ENCODE results near the gene ARHGAP45.
A peak's percentile ranks its signal among the peaks of the same experiment; 100 is the strongest.

ARHGAP45 gene

GRCh38 chr19:1087813-1088415 lies 20.9 kb downstream of the ARHGAP45 start:
- DNase-seq: no peak

- DNase-seq: no peak
These were observed 21.5 kb downstream of the ARHGAP45 start for GRCh38 chr19:1088416-1089010.

- no peak for DNase-seq
These were observed 22.3 kb downstream of the ARHGAP45 start for GRCh38 chr19:1089126-1089771.

- no peak for DNase-seq
These were observed 22.9 kb downstream of the ARHGAP45 start for GRCh38 chr19:1089891-1090290.

DNA sequence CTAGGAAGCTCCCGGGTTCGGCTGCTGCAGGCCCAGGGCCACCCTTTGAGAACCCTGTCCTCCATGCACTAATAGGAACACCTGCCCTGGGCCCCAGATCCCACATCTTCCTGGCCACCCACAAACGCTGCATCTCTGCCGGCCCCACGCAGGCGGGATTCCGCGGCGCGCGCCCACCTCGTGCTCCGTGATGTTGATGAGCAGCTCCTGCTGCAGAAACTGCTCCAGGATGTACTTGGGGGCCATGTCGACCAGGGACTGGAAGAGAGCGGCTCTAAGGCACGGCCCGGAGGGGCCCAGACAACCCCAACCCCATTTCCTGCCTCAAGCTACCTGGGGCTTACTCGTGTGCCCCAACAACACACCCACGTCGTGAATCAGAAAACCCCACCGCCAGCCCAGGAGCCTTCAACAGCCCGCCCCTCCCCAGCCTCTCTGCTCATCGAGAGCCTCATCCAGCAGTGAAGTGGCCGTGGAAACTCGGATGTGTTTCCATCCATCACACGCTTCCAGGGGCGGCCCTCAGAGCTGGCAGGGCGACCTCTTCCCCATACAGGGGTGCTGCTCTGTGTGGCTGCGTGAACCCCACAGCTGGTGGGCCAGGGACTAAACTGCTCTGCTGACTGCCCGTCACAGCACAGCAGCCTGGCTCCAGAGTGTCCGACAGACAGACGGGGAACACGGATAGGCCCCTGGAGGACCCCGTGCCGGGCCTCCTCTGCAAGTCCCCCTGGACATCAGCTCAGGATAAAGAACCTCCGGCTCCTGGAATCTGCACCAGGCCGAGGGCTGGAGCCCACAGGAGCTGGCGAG lies 24.0 kb downstream of the ARHGAP45 start:
- no peak for DNase-seq

DNA sequence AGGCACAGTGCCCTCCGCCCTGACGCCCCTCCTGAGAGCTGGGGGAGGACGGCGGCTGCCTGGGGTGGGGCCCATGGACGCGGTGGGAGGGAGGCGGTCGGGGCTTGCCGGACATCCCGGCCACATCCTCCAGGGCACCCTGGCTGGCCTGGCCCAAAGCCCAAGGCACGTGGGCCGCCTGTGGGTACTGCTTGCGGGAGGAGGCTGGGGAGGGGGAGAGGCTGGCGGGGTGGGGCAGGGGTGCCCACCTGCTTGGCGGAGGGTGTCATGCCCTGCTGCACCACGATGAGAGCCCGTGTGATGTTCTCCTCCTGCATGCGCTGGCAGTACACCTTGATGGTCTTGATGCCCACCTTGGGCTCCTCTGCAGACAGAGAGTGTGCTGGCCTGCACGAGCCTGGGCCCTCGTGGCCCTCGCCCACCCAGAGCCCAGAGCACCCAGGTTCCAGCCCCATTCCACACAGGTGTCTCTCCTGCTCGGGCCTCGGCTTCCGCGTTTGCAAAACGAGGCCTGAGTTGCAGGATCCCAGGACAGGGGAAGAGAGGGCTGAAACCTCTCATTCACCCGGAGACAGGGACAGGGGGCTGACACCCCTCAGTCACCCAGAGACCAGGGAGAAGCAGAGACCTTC lies 24.7 kb downstream of the ARHGAP45 start:
- no peak for DNase-seq

DNA sequence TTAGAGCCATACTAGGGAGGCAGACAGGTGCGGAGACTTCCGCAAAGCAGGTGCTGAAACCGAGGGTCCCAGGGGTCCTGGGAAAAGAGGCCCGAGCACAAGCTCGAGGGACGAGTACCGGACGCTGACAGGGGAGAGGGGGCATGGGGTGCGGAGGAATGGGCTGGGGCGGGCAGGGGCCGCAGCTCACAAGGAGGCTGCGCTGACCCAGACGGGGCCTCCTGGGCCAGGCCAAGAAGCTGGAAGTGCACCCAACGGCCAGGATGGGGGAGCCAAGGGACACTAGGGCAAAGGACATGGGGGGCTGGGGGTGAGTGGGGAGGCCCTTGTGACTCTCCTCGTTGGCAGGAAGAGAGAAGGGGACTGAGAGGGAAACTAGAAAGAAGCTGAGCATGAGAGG lies 26.4 kb downstream of the ARHGAP45 start:
- DNase-seq: no peak

DNA sequence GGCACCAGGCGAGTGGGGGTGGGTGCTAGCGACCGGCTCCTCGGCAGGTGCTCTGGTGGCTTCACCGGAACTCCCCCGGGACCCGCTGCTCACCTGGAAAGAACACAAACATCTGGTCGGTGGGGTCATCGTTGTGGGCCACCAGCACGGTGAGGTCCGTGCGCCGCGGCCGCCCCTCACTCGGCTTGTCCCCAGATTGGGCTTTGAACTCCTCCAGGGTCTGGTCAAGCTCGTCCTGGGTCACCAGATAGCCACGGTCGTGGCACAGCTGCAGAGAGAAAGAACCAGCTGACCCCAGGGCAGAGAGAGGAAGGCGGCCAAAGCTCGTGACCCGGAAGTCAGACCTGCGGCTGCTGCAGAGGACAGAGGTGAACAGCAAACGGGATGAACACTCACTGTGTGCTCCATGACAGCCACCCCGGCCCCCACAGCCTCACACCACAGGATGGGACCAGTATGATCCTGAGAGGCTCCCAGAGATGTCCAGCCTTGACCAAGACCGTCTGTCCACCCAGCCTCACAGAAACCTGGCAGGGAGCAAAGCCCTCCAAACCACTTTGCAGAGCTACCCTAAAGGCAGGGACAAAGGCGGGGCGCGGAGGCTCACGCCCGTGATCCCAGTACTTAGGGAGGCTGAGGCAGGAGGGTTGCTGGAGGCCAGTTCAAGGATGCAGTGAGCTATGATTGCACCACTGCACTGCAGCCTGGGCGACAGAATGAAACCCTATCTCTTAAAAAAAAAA lies 27.0 kb downstream of the ARHGAP45 start:
- no peak for DNase-seq

DNA sequence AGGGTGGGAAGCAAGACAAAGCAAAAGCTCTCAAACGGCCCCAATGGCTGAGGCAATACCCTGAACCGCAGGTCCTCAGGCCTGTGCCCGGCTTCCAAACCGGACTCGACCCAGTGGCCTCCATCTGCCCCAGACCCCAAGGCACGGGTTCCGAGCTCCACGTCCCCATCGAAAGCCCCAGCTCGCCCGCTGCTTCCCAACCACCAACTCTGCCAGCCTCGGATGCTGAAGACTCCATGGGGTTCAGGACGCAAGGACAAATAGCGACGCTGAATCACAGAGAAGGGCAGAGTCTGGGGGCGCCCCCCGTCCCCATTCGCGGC lies 27.6 kb downstream of the ARHGAP45 start:
- DNase-seq: no peak

DNA sequence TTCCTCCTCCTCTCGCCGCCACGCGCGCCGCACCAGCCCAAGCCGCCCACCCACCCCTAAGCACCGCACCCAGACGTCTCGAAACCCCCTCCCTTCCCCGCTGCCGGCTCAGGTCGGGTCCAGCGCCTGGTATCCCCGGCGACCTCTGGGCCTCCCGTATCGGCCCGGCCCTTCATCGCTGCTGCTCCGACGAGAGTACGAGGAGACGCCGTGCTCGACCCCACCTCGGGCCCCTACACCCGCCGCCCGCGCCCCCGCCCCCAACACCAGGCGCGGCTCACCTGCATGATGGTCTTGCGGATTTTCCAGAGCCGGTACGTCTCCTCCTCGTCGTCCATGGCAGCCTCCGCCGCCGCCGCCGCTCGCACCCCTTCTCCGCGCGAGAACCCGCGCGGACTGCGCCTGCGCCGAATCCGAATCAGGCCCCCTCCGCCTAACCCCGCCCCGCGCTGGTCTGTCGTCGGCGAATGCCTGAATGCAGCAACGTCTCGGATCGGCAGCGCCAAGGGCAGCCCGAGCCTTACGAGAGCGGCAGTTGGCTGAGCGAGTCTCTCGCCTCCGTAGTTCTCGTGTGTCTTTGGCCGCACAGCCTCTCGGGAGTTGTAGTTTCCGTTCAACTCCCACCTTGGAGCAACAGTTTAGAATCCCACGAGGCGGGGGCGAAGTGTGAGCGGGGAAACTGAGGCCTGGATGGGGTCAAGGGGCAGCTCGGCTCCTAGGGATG lies 28.2 kb downstream of the ARHGAP45 start, which contains the start of gene POLR2E:
Gene POLR2E, minus strand, starts transcription at position 398 of the 724 bp plus-strand sequence. Its CDS starts 60 bp downstream, at position 338.
- peak; percentile 89 to 95 for DNase-seq

DNA sequence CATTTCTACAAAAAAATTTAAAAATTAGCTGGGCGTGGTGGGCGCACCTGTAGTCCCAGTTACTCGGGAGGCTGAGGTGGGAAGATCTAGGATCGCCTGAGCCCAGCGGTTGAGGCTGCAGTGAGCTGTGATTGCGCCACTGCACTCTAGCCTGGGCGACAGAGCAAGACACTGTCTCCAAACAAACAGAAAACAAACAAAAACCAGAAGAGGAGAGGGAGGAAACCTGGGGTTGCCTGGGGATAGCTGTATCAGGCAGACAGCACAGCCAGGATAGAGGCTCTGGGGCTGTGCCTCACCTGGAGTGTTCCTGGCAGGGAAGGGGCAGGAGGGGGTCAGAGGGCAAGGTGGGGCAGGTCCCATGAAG lies 30.8 kb downstream of the ARHGAP45 start:
- no peak for DNase-seq

DNA sequence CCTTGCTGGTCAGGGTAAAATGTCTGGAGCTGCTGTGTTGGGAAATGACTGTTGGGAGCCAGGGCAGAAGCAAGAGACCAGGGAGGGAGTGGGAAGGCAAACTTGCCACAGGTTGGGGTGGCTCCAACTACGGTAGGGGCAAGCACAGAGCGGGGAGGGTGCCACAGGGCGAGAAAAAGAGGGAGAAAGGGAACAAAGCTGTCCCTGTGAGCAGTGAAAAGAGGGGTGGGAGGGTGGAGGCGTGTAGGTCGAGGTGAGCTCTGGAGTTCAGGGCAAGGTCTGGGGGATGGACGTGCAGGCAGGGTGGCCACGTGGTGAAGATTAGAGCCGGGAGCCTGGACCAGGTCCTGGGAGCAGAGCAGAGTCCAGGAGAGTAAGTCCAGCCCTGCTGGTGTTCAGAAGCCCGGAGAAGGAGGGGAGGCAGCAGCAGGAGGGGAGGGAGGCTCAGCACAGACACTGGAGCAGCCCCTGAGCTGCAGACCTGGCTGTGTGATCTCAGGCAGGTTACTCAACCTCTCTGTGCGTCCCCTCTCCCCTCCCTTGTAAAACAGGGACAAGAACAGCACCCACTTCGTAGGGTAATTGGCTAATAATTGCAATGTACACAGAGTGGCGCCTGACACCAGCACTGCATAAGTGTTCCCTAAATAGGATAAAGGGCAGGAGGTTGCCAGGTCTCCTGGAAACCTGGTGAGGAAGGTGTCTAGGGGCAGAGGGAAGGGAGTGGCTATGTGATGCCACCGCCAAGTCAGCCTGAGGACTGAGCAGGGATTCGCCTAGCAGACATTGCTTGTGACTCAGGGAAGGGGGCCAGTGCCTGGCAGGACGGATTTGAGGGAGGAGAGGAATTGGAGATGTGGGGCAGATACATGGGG lies 31.4 kb downstream of the ARHGAP45 start:
- no peak for DNase-seq

DNA sequence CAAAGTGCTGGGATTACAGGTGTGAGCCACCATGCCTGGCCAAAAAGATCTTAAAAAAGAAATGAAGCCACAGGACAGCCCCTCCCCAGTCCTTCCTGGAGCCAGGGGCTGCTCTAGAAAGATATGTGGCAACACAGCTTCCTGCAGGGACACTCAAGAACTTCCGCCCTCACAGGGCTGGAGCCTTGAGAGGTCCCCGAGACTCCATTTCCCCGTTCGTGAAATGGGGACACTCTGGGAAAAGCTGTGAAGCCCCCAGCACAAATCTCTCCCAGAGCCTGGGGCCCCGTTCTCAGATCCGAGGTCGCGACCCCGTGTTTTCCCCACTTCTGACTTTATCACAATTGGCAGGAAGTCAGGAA lies 34.4 kb downstream of the ARHGAP45 start:
- no peak for DNase-seq

- DNase-seq: peak; percentile 88 to 95
These were observed 35.6 kb downstream of the ARHGAP45 start for GRCh38 chr19:1102407-1103131.

- no peak for DNase-seq
These were observed 36.3 kb downstream of the ARHGAP45 start for GRCh38 chr19:1103132-1103707.

DNA sequence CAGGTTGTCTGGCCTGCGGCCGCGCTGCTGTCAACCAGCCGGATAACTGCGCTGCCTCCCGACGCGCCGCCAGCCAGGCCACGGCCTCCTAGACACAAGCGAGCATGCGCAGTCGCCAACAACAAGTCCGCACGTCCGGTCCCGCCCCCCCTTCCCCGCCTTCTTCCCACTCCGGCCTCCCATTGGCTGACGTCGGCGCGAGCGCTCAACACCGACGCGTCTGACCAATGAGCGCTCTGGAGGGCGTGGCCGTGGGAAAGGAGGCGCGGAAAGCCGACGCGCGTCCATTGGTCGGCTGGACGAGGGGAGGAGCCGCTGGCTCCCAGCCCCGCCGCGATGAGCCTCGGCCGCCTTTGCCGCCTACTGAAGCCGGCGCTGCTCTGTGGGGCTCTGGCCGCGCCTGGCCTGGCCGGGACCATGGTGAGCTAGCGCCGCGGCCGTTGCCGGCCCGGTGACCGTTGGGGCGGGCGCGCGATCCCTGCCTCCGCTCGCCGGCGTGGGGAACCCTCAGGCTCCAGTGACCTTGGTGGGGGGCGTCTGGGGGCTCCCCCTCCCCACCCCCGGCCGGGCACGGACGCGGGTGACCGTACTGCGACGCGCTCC lies 36.8 kb downstream of the ARHGAP45 start, which contains the start of gene GPX4:
Gene GPX4, plus strand, starts transcription at position 287 of the 603 bp plus-strand sequence. Its CDS starts 50 bp downstream, at position 337.
- peak; percentile 83 to 95 for DNase-seq

DNA sequence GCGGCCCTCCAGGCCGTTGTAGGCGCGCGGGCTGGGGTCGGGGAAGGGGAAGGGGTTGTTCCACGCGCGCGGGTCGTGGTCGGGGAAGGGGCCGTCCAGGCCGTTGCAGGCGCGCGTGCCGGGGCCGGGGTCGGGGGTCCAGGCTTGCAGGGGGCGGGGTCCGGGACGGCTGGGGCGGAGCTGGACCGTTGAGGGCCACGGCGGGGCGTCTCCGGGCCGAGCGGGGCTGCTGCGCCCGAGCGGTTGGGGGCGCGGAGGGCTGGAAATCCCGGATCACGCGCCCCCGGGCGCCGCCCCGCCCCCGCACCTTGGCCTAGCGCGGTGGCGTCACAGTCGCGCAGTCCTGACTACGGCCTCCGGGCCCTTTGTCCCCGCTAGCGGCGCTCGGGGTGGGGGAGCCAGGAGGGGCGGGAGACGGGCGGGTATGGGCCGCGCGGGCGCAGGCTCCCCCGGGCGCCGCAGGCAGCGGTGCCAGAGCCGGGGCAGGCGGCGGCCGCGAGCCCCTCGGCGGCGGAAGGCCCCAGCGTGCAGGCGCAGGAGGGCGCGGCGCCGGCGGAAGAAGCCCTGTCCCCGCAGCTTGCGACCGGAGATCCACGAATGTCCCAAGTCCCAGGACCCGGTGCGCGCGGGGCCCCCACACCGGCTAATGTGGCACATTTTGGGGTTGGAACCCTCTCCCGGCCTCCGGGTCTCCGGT lies 37.5 kb downstream of the ARHGAP45 start:
- peak; percentile 53 to 55 for DNase-seq

All from SW 1271 (cell line).